DMS114 treated with DMSO at 0.1 percent for 48 hours (cell line): ENCODE results near the gene JAKMIP1.
A peak's percentile ranks its signal among the peaks of the same experiment; 100 is the strongest.

Experiments used
- DNase-seq: peaks from one replicate; lab custom pipeline; 2025; ENCODE audit not compliant: unreplicated experiment; lab: John Stamatoyannopoulos, UW

JAKMIP1 gene

DNA sequence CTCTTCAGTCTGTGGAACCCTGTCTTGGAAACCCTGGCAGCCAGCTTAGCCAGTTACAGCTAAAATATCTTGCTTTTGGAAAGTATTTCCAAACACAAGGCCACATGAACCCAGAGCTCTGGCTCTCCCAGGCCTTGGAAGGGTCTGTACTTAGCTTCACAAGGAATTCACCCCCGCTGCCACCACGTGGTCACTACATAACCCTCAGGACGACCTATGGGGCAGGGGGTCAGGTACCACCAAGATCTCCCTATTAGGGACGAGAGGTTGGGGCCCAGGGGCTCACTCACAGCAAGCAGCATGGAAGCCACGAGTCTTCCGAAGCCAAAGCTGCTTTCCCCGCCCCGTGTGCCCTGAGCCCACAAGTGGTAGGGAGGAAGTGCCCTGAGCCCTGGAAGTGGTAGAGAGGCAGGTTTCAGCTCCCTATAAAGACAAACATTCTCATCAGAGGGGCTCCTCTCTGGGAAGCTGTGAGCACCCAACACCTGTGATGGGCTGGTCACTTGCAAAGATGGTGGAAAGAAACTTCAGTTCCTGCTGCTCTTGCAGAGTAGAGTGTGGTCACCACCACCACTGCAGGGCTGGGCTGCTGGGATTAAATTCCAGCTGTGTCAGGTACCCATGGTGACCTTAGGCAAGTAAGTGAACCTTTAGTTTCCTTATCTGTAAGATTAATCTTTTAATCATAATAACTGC is 4.7 kb upstream of the JAKMIP1 start:
- DNase-seq = no peak

DNA sequence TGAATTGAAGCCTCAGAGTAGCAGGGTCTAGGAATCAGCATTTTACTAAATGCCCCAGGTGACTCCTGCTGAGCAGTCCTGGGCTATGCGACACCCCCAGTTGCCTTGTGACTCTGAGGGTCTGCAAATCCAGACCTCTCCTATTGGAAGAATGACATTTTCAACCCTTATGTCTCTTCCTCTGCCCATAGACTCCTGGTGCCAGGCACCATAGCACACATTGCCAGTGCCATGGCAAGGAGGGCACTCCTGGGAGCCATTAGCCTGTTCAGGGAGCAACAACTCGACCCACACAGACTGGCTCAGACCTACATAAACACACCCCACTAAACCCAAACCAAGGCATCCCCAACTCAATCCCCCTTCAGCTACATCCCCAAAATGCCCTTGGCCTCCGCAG is 3.7 kb upstream of the JAKMIP1 start:
- DNase-seq = no peak

DNA sequence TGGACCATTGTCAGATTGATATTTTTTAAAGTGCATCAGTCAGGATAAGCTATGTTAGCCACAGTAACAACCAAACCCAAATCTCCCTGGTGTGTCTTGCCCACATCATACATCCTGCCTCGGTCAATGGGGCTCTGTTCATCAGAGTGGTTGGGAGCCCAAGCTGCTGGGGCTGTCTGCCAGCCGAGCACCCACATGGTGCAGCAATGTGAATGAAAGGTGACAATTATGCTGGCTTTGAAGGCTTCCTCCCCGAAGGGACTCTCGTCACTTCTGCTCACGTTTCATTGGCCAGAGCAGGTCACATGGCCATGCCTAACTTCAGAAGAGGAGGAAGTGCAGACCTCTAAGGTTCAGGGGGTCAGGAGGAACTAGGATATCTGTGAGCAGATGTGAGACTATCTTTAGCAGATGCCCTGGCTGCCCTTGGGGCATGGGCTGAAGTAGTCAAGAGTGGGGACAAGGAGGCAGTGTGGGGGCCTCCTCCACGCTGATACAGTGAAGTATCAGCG is 1.3 kb upstream of the JAKMIP1 start:
- DNase-seq = no peak

DNA sequence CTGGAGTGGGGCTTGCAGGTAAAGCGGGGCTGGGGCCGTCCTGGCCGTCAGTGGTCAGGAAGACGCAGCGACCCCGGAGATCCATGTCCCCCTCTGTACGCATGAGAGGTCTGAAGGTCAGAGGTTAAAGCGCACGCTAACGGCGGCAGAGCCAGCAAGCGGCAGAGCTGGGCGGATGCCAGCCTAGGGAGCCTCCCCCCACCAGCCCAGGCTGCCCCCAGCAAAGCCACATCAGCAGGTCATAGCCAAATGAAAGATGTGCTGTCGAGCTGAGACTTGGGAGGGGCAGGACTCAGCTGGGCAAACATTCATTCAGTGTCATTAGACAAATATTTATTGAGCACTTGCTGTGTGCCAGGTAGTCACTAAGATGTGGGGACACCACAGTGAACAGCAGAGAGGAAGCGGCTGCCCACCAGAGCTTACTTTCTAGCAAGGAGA is 593 bp upstream of the JAKMIP1 start:
- DNase-seq = no peak

DNA sequence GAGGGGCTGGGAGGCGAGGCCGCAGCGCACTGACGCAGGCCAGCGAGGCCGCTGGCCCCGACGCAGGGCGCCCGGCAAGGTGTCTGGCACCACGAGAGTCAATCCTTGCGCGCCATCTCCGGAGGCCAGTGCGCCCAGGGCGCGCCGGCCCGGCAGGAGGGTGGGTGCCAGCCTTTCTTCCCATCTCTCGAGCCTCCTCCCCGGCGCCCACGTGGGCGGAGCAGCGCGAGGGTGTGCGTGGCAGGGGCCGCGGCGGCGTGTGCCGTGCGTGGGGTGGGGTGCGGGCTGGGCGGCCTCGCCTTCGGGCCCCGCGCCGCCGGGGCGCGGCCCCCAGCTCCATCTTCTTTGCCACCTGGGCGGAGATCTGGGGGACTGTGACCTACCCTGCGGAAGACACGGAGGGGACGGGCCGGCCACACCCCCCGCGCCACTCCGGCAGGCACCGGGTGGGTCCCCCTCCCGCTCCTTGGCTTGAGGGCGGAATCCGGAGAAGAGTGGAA is 877 bp downstream of the JAKMIP1 start:
- no peak for DNase-seq

DNA sequence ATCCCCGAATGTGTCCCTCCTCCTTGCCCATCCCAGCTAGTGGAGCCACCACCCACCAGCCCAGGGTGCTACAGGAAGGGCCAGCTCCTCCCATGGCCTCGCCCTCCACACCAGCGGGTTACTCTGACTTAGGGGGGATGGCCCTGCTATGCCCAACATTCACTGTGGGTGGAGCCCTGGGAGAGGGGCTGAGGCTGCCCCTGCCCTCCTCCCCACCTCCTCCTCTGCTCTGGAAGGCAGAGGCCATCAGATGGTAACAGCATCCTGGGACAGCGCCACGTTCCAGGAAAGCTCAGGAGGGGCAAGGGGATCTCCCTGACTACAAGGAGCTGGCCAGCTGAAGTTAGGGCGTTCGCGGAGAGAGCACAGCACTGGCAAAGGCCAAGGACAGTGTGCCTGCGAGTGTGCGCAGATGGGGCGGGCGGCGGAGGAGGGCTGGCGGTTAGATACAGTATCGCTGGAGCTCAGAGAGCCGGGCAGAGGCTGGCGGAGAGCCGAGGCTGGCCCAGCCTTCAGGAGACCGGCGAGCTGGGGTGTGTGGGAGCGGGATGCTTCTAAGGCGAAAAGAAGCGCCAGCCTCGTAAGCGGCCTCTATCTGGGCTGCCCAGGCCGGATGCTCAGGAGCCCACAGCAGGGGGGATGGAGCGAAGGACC is 1.5 kb downstream of the JAKMIP1 start:
- peak; percentile 17 for DNase-seq

DNA sequence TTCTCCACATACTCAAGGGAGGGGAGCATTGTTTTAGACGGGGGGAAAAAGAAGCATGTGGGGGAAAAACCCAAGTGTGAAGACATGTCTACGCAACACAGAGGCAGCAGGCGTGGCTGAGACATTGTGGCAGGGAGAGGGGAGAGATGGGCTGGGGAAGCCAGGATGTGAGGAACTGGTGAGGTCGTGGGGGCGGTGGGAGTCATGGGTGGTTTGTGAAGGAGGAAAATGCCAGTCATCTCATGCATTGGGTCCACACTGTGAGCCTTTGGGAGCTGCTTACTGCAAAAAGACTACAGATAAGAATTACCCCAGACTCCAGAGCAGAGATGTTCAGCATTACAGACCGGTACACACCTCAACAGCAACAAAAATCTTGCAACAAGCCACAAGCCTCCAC is 2.1 kb downstream of the JAKMIP1 start:
- no peak for DNase-seq

DNA sequence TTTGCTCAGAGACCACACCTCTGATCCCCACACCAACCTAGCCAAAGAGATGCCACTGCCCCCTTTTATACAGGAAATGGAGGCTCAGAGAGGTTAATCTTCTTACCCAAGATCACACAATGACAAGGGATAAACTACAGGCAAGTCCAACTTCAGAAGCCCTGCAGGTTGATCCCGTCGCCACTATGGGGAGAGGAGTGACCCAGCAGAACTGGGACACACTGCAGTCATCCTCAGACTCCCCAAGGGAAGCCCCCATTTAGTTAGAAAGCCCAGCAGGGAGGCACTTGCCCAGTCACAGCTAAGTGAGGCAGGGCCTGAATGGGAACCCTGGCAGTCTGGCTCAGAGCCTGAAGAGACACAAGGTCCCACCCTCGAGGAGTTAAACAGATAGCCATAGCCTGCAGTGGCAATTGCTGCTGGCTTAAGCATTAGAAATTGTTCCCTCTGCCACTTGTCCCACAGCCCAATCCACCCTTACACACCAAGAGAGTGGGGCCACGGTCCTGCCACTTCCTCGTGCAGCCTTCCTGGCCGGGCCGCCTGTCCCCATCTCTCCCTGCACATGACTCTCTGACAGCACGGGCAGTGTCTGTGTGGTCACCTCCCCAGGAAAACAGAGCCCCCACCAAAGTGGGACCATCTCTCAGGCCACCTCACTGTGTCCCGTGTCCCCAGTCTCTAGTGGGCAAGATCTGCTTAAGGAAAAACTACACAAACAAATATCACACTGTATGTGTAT is 2.7 kb downstream of the JAKMIP1 start:
- no peak for DNase-seq

DNA sequence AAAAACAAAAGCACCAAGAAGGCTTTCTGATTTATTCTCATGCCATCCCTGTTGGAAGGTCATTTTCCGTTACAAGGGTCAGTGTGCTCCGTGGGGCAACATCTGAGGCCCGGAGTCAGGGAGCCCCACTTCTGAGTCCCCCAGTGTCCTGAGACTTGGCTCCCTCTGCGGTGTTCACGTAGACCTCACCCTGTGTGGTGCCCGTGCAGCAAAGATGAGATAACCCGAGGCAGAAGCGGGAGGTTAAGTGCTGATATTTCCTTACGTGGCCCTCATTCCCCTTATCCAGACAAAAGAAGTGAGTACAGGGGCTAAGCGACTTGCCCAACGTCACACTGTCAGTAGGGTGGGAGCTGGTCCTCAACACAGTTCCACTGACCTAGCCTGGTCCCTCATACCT is 3.5 kb downstream of the JAKMIP1 start:
- DNase-seq = no peak

DNA sequence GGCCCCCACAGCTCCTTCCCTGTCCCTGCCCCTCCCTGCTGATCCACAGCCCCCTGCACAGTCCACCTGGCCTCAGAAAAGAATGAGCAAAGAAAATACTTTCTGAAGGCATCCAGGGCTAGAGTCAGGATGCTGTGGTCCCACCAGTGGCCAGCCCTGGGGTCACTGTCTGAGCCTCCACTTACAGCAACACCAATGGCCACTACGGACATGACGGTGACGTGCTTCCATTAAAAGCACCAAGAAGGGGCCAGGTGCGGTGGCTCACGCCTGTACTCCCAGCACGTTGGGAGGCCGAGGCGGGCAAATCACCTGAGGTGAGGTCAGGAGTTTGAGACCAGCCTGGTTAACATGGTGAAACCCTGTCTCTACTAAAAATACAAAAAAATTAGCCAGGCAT is 4.0 kb downstream of the JAKMIP1 start:
- no peak for DNase-seq

DNA sequence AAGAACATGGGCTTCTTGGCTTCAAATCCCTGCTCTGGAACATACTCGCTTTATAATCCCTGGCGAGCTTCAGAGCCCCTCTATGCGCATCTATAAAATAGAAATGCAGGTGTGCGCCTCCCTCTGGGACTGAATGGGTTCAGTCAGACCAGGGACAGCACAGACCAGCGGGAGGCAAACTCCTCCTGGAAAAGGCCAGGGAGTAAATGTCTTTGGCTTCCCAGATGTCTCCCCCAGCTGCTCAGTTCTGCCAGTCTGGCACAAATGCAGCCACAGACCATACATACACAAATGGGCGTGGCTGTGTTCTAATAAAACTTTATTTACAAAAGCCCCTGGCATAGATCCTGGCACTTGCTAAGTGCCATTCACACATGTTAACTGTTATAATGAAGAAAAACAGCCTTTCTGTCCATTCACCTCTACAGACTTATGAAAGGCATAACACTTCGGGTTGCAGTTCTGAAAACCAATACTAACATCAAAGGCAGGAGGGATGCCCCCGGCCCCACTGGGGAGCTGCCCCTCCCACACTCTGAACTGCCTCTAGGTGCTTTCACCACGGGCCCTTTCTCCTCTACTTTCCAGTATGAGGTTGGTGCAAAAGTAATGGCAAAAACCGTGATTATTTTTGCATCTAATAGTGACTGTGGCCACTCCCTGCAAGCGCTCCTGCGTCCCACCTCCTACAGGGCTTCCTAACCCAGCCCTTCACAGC is 4.6 kb downstream of the JAKMIP1 start:
- DNase-seq = no peak

DNA sequence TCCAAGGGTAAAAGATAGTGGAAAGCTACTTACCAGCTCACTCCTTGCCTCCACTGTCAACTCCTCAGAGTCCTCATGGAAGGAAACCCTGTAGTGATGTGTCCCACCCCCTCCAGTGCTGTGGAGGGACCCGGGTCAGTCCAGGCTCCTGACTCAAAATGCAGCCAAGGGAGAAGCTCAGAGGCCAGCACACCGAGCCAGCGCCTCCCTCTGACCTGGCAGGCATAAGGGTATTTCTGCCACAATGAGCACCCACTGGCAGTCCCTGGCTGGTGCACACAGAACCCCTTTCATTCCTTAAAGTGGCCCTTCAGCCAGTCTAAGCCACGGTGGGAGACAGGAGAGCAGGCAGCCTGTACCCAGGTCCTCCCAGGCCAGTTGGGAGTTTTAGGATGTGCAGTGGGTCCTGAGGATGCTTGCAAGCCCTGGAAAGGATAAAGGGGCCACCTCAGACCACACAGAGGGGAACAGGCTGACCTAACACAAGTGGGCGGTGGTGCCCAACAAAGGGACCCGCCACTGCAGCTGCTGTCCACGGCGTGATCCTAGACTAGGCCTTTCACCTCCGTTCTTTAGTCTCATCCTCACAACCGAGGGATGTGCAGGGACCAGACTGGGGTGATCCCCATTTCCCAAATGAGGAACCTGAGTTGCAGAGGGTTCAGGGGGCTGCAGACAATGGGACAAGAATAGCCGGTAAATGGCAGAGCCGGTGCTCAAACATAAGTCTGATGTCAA is 5.7 kb downstream of the JAKMIP1 start:
- no peak for DNase-seq

DNA sequence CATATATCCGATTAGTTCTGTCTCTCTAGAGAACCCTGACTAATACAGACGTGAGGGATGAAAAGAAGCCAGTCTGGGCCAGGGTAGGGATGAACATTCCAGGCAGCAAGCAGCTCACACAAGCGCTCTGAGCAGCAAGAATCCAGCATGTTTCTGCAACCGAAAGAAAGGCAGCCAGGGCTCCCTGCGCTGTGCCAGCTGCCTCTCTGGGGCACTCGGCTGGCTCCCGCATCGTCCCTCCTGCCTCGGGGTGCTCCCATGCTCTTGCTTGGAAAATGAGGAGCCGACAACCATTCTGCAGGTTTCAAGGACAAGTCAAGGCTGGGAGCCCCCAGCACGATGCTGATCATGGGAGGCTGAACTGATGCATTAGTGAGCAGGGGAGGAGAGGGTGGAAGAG is 7.0 kb downstream of the JAKMIP1 start:
- DNase-seq = no peak

DNA sequence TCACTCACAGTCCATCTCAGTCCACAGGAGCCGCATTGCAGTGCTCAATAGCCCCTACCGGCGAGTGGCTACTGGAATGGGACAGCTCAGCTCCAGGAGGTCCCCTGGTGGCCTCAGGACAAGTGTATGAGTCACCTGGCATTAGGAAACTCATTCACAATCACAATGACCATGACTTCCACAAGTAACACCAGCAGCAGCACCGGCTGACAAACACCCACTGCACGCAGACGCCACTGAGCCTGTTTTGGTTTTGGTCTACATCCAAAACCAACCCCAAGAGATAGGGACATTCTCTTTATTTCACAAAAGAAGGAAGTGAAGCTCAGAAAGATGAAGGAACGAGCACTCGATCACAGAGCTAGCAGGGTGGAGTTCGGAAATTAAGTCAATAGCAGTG is 8.1 kb downstream of the JAKMIP1 start:
- no peak for DNase-seq

DNA sequence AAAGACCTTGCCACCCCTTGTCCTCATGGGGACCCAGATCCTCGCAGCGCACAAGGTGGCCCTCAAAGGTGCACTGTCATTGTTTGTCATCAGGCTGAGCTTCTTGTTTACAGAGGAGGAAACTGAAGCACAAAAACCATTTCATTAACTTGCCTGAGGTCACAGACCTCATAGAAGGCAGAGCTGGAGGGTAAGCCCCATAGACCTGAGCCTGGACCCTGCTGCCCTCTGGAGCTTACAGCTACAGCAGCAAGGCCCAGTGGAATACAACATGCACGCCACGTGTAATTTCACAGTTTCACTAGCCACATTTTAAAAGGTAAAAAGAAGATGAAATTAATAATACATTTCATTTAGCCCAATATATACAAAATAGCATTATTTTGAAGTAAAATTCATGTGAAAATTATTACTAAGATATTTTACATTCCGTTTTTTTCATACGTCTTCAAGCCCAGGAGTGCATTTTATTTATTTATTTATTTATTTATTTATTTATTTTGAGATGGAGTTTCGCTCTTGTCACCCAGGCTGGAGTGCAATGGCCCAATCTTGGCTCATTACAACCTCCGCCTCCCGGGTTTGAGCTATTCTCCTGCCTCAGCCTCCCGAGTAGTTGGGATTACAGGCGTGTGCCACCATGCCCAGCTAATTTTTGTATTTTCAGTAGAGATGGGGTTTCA is 8.8 kb downstream of the JAKMIP1 start:
- DNase-seq = no peak

DNA sequence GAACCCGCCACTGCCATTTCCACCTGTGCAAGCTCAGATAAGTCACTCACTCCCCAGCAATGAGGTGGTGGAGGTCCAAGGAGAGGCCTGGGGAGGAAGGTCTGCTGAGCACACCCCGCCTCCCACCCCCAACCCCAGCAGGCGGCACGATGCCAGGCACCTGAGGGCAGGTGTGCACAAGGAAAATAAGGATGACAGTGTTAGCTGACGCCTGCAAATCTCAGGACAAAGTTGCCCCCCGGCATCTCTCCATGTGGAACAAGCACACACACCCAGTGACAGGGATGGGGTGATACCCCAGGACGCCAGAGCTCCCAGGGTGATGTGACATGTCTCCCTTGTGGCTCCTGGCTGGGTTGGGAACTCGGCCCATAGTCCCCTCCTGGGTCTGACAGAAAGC is 9.9 kb downstream of the JAKMIP1 start:
- DNase-seq = no peak

DNA sequence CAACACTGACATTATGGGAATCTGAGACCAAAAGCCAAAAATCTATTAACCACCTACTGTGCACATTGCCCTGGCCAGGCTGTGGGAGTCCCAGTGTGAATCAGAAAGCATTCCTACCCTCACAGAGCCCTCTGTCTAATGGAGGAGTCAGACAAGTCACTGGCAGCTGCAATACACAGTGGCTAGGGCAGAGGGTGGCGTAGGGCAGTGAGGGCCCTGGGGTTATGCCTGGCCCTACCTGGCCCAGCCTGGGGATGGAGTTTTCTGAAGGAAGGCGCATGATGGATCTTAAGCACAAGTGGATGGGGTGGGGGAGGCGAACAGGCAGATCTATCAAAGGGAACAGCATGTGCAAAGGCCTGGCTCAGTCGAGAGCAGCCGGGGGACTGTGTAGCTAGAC is 10.8 kb downstream of the JAKMIP1 start:
- no peak for DNase-seq

DNA sequence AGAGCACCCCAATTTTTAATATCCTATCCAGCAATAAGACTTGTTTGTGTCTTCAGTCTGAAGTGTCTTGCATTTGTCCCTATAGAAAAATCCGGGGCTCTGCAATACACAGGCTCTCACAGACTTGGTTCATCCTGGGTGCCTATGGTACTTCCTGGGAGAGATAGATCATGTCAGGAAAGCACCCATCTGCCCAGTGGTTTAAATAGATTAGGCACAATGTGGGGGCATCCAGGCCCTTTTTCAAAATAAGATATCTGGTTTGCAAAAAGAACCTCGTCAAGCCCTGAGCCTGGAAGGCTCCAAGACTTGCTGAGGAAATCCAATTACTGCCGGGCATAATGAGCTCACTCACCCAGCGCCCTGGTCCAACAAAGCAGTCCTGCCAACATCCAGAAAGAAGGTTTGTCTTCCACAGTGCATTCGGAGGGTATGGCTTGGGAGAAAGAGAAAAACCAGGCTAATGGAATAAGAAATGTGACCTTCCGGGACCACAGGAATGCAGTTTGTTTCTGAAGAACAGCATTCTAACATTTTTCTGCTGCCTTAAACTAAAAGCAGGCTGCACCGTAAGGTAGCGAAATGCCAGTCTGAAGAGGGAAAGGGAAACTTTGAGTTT is 11.6 kb downstream of the JAKMIP1 start:
- DNase-seq = no peak

DNA sequence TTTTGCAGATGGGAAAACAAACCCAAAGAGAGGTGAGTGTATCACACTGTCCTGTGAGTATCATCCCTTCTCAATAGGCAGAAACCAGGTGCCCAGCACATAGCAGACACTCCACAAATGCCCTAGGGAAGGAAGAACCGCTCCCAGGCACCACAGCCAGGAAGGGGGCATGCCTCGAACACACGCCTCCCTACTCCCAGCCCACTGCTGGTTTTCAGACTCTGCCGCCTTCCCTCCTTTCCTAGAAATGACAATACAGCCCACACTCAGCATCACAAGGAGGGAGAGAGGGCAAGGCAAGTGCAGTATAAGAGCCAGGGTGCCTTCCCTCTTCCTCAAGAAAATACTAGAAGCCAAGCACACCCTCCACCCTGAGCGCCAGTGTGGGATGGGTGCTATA is 16.2 kb downstream of the JAKMIP1 start:
- DNase-seq = no peak

DNA sequence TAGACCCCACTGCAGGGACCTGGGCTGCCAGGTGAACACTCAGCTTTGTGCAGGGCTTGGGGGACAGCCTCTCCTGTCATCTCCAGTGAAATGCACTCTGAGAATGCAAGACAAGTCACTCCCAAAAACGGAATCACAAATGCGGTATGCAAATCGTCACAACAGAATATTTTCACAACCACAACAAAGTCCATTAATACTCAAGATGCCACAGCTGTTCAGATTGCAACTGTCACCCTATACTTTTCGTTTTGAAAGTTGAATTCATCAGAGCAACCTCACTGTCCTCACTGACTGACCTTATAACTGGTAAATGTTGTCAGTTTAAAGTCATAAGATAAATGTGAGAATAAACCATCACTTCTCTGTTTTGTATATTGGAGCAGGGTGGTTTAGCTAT is 16.6 kb downstream of the JAKMIP1 start:
- DNase-seq = no peak
